ENCODE data around the gene CLDN12. TPM values are rescaled to one million over a fixed set of nuclear protein-coding genes. Genes with fewer than 3 reads are reported as not detected.

Gene CLDN12
- 20.5 TPM for total RNA-seq (ENCODE audit: insufficient read depth, low replicate concordance)

GRCh38 chr7:90403174-90404113 lies at the start of gene CLDN12:
TSS of gene CLDN12 (plus strand) at chr7:90403461. CDS start at chr7:90412677, 9,216 bp downstream.
- peak; percentile 95 for DNase-seq (ENCODE audit: low spot score)

GRCh38 chr7:90383422-90383821 lies 19.8 kb upstream of the CLDN12 start:
- no peak for DNase-seq (ENCODE audit: low spot score)

GRCh38 chr7:90383861-90384260 lies 19.4 kb upstream of the CLDN12 start:
- DNase-seq (ENCODE audit: low spot score): no peak

- DNase-seq (ENCODE audit: low spot score): no peak
Observed at GRCh38 chr7:90384433-90384832, 18.8 kb upstream of the CLDN12 start.

GRCh38 chr7:90387470-90388240 lies 15.6 kb upstream of the CLDN12 start:
- DNase-seq (ENCODE audit: low spot score): no peak

- no peak for DNase-seq (ENCODE audit: low spot score)
Observed at GRCh38 chr7:90390926-90391325, 12.3 kb upstream of the CLDN12 start.

GRCh38 chr7:90391488-90391887 lies 11.8 kb upstream of the CLDN12 start:
- no peak for DNase-seq (ENCODE audit: low spot score)

- no peak for DNase-seq (ENCODE audit: low spot score)
Observed at GRCh38 chr7:90396420-90396819, 6.8 kb upstream of the CLDN12 start.

- DNase-seq (ENCODE audit: low spot score): no peak
Observed at GRCh38 chr7:90401989-90402388, 1.3 kb upstream of the CLDN12 start.

- no peak for DNase-seq (ENCODE audit: low spot score)
Observed at GRCh38 chr7:90402785-90403173, 482 bp upstream of the CLDN12 start.

GRCh38 chr7:90404777-90405176 lies 1.5 kb downstream of the CLDN12 start:
- no peak for DNase-seq (ENCODE audit: low spot score)

- DNase-seq (ENCODE audit: low spot score): no peak
Observed at GRCh38 chr7:90407484-90407821, 4.2 kb downstream of the CLDN12 start.

- DNase-seq (ENCODE audit: low spot score): no peak
Observed at GRCh38 chr7:90408142-90408541, 4.9 kb downstream of the CLDN12 start.

- DNase-seq (ENCODE audit: low spot score): no peak
Observed at GRCh38 chr7:90409667-90410066, 6.4 kb downstream of the CLDN12 start.

- no peak for DNase-seq (ENCODE audit: low spot score)
Observed at GRCh38 chr7:90411510-90411909, 8.2 kb downstream of the CLDN12 start.

GRCh38 chr7:90412458-90413184 lies 9.4 kb downstream of the CLDN12 start:
- no peak for DNase-seq (ENCODE audit: low spot score)

- DNase-seq (ENCODE audit: low spot score): no peak
Observed at GRCh38 chr7:90413185-90413528, 9.9 kb downstream of the CLDN12 start.

GRCh38 chr7:90421651-90422050 lies 18.4 kb downstream of the CLDN12 start:
- DNase-seq (ENCODE audit: low spot score): no peak

- DNase-seq (ENCODE audit: low spot score): no peak
Observed at GRCh38 chr7:90424720-90425119, 21.5 kb downstream of the CLDN12 start.

- no peak for DNase-seq (ENCODE audit: low spot score)
Observed at GRCh38 chr7:90425376-90425775, 22.1 kb downstream of the CLDN12 start.

GRCh38 chr7:90430614-90431460 lies 27.6 kb downstream of the CLDN12 start:
- no peak for DNase-seq (ENCODE audit: low spot score)

All from umbilical cord (tissue), 2 donors.